Activated CD8-positive, alpha-beta memory T cell treated with anti-CD3 and anti-CD28 coated beads, Interleukin-2, amount 10 ng/mL, durations not matched to agents 7 days and 5 days (primary cell): ENCODE results near the gene AHCYL1. TPM values are rescaled to one million over a fixed set of nuclear protein-coding genes. Genes with fewer than 3 reads are reported as not detected.

Experiments
- total RNA-seq, 2 experiments: library from RNA; stranded (reverse); gene quantifications; one replicate each; pipeline ENCODE4 v1.2.3, GENCODE V29; 2021

AHCYL1 gene
- total RNA-seq, 2 experiments from 2014 or later: 67.6 to 70.0 TPM

Other genes starting within 250 kb of the AHCYL1 start
- 1 to 10 TPM; 2.1 to 3.2 TPM for gene GSTM3, start 243.7 kb upstream of the AHCYL1 start, total RNA-seq
- gene EPS8L3, start 220.8 kb upstream of the AHCYL1 start, total RNA-seq: not detected
- gene CSF1, start 73.9 kb upstream of the AHCYL1 start, total RNA-seq: 100 to 1,000 TPM in 1 of 2 experiments, 10 to 100 TPM in 1; 77.6 to 143 TPM
- 10 to 100 TPM; 40.4 to 40.8 TPM for gene STRIP1, start 49.9 kb downstream of the AHCYL1 start, total RNA-seq
- gene ALX3, start 85.9 kb downstream of the AHCYL1 start, total RNA-seq: not detected
- not detected for gene UBL4B, start 127.7 kb downstream of the AHCYL1 start, total RNA-seq
- not detected for gene SLC6A17, start 165.7 kb downstream of the AHCYL1 start, total RNA-seq
- 1 to 10 TPM; 4.8 to 9.6 TPM for gene KCNC4, start 225.5 kb downstream of the AHCYL1 start, total RNA-seq